ENCODE results near the gene S100A6.

DNA sequence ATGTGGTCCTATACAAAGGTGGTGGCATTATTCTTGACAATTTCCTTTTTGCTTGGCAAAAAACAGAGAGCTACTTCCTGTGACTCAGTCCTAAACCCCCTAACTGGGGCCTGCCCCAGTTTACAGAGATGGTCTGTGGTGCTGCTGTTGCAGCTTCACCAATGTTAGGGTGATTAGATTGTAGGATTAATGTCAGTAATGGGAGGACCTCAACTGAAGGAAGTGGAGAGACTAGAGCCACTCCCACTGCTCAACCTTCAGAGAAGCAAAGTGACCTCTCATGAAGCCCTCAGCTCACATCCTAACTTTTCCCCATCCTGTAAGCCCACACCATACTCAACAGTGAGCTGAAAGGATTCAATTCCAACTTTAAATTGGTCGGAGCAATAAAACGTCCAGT, 3.6 kb downstream of the S100A6 start:
- no peak for TF ChIP-seq CTCF (IDR thresholded peaks at IDR 0.05; ENCODE audit: low read depth, low read length, missing input control)
- no peak for TF ChIP-seq REST (IDR thresholded peaks at IDR 0.05)
- TF ChIP-seq YY1 (IDR thresholded peaks at IDR 0.05) = no peak
- TF ChIP-seq HNF4G (IDR thresholded peaks at IDR 0.05) = no peak
- TF ChIP-seq JUND (IDR thresholded peaks at IDR 0.05) = no peak
- TF ChIP-seq EGR1 (IDR thresholded peaks at IDR 0.05; ENCODE audit: low read depth in 2 of 2) = no peak
- TF ChIP-seq NR2F2 (IDR thresholded peaks at IDR 0.05) = no peak
- TF ChIP-seq, protein P1, sequence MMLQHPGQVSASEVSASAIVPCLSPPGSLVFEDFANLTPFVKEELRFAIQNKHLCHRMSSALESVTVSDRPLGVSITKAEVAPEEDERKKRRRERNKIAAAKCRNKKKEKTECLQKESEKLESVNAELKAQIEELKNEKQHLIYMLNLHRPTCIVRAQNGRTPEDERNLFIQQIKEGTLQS (IDR thresholded peaks at IDR 0.05) = no peak
- no peak for TF ChIP-seq FOXA1 (IDR thresholded peaks at IDR 0.05)
- TF ChIP-seq, protein P2, sequence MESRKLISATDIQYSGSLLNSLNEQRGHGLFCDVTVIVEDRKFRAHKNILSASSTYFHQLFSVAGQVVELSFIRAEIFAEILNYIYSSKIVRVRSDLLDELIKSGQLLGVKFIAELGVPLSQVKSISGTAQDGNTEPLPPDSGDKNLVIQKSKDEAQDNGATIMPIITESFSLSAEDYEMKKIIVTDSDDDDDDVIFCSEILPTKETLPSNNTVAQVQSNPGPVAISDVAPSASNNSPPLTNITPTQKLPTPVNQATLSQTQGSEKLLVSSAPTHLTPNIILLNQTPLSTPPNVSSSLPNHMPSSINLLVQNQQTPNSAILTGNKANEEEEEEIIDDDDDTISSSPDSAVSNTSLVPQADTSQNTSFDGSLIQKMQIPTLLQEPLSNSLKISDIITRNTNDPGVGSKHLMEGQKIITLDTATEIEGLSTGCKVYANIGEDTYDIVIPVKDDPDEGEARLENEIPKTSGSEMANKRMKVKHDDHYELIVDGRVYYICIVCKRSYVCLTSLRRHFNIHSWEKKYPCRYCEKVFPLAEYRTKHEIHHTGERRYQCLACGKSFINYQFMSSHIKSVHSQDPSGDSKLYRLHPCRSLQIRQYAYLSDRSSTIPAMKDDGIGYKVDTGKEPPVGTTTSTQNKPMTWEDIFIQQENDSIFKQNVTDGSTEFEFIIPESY (IDR thresholded peaks at IDR 0.05) = no peak

Measured in liver (tissue), 3 donors.